Prostate gland (tissue), 2 donors: ENCODE data around the gene CYP46A1. TPM values are rescaled to one million over a fixed set of nuclear protein-coding genes. Genes with fewer than 3 reads are reported as not detected.

Experiments used
- DNase-seq: peaks from one replicate; pipeline ENCODE4 v3.0.0-alpha.2; 2019; ENCODE audit warnings: low spot score
- H3K27ac ChIP-seq, 2 donors: fragments of 200-600 bp; sonication (generic); 2 replicates each; pipeline ENCODE4 v1.5.1; 2017 to 2019
- H3K27me3 ChIP-seq: fragments of 200-600 bp; sonication (generic); replicated peaks from 2 replicates; pipeline ENCODE4 v1.5.1; 2019; ENCODE audit not compliant: insufficient read depth
- H3K36me3 ChIP-seq, 2 donors: fragments of 200-600 bp; sonication (generic); 1 replicate in 1 of 2; 2 replicates in 1 of 2; pipeline versions ENCODE4 v1.5.1 to v1.8.1; 2017 to 2019
- H3K4me1 ChIP-seq: fragments of 200-600 bp; sonication (generic); replicated peaks from 2 replicates; pipeline ENCODE4 v1.5.1; 2019
- H3K4me3 ChIP-seq, 2 donors: fragments of 200-600 bp; sonication (generic); 2 replicates each; pipeline ENCODE4 v1.5.1; 2017 to 2019
- H3K9me3 ChIP-seq: fragments of 200-600 bp; sonication (generic); 2 replicates; pipeline ENCODE4 v1.5.1; 2017
- POLR2A ChIP-seq: fragments of 450-650 bp; IDR thresholded peaks from one replicate; pipeline ENCODE4 v1.6.1; 2016; ENCODE audit warnings: antibody characterized with exemption, mild to moderate bottlenecking
- POLR2AphosphoS5 ChIP-seq: sonication (generic); formaldehyde crosslinking; IDR thresholded peaks from one replicate; pipeline ENCODE4 v1.6.1; 2017; ENCODE audit warnings: antibody characterized with exemption
- whole genome bisulfite sequencing: methylation state at CpG from one replicate; pipeline ENCODE4 v1.1.5; 2018; 5-methylcytosine and 5-hydroxymethylcytosine counted together
- intact Hi-C: fragments of 100-400 bp; cut with DNase I; formaldehyde crosslinking; loops from one replicate; pipeline ENCODE4 v1.14.2; 2022
- total RNA-seq, 2 donors: library from RNA; depleted of rRNA; stranded (reverse); fragments of >200 nt; gene quantifications; one replicate each; pipeline ENCODE4 v1.1.0, GENCODE V29; 2016
- TF ChIP-seq, protein P1 (sequence below), 4 experiments: fragments of 200-600 bp in 2 of 4; fragments of 450-650 bp in 2 of 4; sonication (generic) in 2 of 4; IDR thresholded peaks; 1 replicate in 3 of 4; 2 replicates in 1 of 4; pipeline ENCODE4 v1.5.1; 2016 to 2019; ENCODE audit warnings: antibody characterized with exemption in 4 of 4, mild to moderate bottlenecking in 2 of 4, moderate library complexity in 2 of 4

The CYP46A1 gene
- total RNA-seq, 2 donors from 2014 or later = 0.46 to 6.5 TPM

DNA sequence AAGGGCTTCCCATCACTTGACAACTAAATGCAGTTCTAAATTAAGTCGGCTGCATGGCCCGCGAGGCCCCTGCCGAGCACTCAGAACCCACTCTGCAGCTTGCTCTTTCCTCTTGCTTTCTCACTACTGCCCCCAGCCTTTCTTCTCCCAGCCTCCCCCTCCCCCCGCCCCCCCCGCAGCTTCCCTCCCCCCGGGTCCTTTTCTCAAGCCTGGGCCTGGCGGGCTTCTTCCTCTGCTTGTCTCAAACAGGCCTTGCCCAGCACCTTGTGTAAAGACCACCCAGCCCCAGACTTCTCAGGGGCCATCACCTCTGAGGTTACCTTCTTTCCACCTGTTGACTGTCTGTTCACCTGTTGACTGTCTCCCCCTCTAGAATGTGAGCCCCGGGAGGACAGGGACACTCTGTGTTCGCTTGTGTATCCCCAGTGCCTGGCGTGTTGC is 1.1 kb downstream of the CYP46A1 start:
- TF ChIP-seq, protein P1, sequence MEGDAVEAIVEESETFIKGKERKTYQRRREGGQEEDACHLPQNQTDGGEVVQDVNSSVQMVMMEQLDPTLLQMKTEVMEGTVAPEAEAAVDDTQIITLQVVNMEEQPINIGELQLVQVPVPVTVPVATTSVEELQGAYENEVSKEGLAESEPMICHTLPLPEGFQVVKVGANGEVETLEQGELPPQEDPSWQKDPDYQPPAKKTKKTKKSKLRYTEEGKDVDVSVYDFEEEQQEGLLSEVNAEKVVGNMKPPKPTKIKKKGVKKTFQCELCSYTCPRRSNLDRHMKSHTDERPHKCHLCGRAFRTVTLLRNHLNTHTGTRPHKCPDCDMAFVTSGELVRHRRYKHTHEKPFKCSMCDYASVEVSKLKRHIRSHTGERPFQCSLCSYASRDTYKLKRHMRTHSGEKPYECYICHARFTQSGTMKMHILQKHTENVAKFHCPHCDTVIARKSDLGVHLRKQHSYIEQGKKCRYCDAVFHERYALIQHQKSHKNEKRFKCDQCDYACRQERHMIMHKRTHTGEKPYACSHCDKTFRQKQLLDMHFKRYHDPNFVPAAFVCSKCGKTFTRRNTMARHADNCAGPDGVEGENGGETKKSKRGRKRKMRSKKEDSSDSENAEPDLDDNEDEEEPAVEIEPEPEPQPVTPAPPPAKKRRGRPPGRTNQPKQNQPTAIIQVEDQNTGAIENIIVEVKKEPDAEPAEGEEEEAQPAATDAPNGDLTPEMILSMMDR (IDR thresholded peaks at IDR 0.05) = no peak
- no peak for TF ChIP-seq POLR2AphosphoS5
- TF ChIP-seq POLR2A = no peak
- intact Hi-C loops = loop anchor here (5.0 kb wide), 1 partner anchor 107 kb away; the partner anchor contains the start of gene EML1
- no peak overlapping the region for H3K27ac ChIP-seq
- no peaks in the 10 kb centered on the region for H3K9me3 ChIP-seq
- H3K27me3 ChIP-seq = no peaks in the 10 kb centered on the region
- DNase-seq = no peak
- peaks cover 7% of the 10 kb centered on the region for H3K4me1 ChIP-seq
- no peak overlapping the region for H3K4me3 ChIP-seq
- WGBS = 54% methylated on average over 11 of the region's 11 CpGs
- no peaks in the 10 kb centered on the region for H3K36me3 ChIP-seq

- intact Hi-C loops = loop anchor here (5.0 kb wide), 1 partner anchor 107 kb away; the partner anchor contains the start of gene EML1
- Histone ChIP-seq H3K36me3 (no peaks in the 10 kb centered on the region), H3K4me3 (no peak overlapping the region), H3K4me1 (peaks cover 7% of the 10 kb centered on the region), H3K27me3 (no peaks in the 10 kb centered on the region), H3K9me3 (no peaks in the 10 kb centered on the region), H3K27ac (no peak overlapping the region)
- no peak for DNase-seq
- no peak for TF ChIP-seq POLR2A
- TF ChIP-seq, protein P1 (IDR thresholded peaks at IDR 0.05) = no peak
- no peak for TF ChIP-seq POLR2AphosphoS5
- 52% methylated on average over 1 of the region's 1 CpG for WGBS
These were observed 1.5 kb downstream of the CYP46A1 start for GRCh38 chr14:99685596-99685995.

DNA sequence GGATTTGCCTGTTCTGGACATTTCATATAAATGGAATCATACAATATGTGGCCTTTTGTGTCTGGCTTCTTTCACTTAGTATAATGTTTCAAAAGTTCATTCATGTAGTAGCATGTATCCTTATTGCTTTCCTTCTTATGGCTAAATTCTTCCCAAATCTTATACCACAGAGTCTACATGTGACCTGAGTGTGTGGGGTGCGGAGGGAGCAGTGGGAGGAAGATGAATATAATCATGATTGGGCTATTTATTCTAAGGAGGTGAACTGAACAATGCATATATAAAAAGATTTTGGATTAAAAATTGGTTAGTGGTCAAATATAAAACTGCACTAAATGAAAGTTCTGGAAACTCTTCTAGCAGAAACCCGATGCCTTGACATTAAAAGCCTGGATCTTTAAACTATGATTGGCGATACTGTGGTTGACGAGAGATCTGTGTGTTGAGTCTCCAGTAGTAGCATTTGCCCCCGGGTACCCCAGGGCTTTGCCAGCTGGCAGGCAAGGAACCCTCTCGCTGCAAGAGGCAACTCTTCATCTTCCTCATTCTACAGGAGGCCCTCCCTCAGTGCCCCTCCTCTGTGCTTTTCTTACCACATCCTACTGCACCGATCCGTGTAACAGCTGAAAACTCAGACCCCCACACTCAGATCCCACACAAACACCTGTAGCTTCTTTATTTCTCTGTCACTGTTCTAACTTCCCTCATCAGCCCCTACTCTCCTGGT is 2.6 kb downstream of the CYP46A1 start:
- H3K9me3 ChIP-seq = no peaks in the 10 kb centered on the region
- no peak overlapping the region for H3K4me3 ChIP-seq
- intact Hi-C loops = loop anchor here (5.0 kb wide), 1 partner anchor 106 kb away; the partner anchor contains the start of gene EML1
- no peaks in the 10 kb centered on the region for H3K27me3 ChIP-seq
- no peak for TF ChIP-seq POLR2A
- no peak for TF ChIP-seq POLR2AphosphoS5
- TF ChIP-seq, protein P1 (IDR thresholded peaks at IDR 0.05) = no peak
- H3K36me3 ChIP-seq = no peaks in the 10 kb centered on the region
- 85% methylated on average over 8 of the region's 8 CpGs for WGBS
- no peak for DNase-seq
- no peak overlapping the region for H3K27ac ChIP-seq
- H3K4me1 ChIP-seq = peaks cover 7% of the 10 kb centered on the region

DNA sequence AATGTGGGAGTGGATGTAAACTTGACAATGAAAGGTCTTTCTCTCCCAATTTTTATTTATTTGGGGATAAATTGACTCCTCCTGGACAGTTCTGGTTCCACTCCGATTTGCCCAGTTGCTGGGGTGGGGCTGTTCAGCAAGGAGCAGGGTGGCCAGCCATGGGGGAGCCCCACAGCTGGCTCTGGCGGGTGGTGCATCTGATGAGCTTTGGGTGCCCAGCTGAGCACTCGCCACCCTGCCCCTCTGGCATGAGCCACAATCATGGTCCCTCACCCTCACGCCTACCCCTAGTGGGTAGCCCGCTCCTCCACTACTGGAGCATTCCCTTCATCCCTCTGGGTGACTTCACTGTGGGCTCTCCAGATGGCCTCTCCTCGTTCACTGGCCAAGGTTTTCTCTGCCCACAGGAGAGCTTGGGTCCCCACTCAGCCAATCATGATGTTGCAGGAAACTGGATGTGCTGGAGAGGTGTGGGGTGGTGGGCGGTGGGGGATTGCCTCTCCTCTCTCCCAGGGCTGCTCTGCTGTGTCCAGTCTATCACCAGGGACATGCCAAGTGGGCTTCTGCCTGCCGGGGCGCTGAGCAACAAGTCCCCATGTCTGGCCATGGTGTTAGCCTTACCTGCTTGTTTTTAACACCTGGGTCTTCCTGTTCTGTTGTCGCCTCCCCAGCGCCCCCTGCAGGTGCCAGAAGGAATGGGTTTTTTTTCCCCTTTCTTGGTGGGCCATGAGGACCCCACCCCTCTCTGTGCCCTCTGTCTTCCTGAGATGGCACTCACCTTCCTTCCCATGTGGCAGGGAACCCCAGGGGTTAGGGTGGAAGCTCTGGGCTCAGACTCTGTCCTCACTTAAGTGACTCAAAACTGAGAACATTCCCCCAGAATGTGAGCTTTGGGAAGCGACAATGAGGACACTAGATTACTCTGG is 3.4 kb downstream of the CYP46A1 start:
- WGBS = 70% methylated on average over 12 of the region's 12 CpGs
- Histone ChIP-seq H3K9me3 (no peaks in the 10 kb centered on the region), H3K4me3 (no peak overlapping the region), H3K36me3 (no peaks in the 10 kb centered on the region), H3K4me1 (peaks cover 7% of the 10 kb centered on the region), H3K27me3 (no peaks in the 10 kb centered on the region), H3K27ac (no peak overlapping the region)
- intact Hi-C loops = loop anchor here (5.0 kb wide), 1 partner anchor 105 kb away; the partner anchor contains the start of gene EML1
- TF ChIP-seq, protein P1 (IDR thresholded peaks at IDR 0.05) = peak in 1 of 4 experiments; percentile 18
- TF ChIP-seq POLR2A = no peak
- no peak for TF ChIP-seq POLR2AphosphoS5
- DNase-seq = no peak
